ENCODE data around the gene GFRA1.

Gene GFRA1

GRCh38 chr10:116156819-116157218 lies 116.2 kb downstream of the GFRA1 start:
- DNase-seq = no peak

- no peak for DNase-seq
These were observed 117.8 kb downstream of the GFRA1 start for GRCh38 chr10:116155191-116155590.

GRCh38 chr10:116154651-116155050 lies 118.4 kb downstream of the GFRA1 start:
- DNase-seq = no peak

GRCh38 chr10:116151076-116151475 lies 121.9 kb downstream of the GFRA1 start:
- no peak for DNase-seq

GRCh38 chr10:116150606-116151005 lies 122.4 kb downstream of the GFRA1 start:
- DNase-seq = no peak

GRCh38 chr10:116147147-116147905 lies 125.7 kb downstream of the GFRA1 start:
- DNase-seq = no peak

- DNase-seq = no peak
These were observed 126.5 kb downstream of the GFRA1 start for GRCh38 chr10:116146372-116147140.

- no peak for DNase-seq
These were observed 129.3 kb downstream of the GFRA1 start for GRCh38 chr10:116143673-116144222.

GRCh38 chr10:116141855-116142254 lies 131.2 kb downstream of the GFRA1 start:
- no peak for DNase-seq

- no peak for DNase-seq
These were observed 131.8 kb downstream of the GFRA1 start for GRCh38 chr10:116141246-116141645.

GRCh38 chr10:116139886-116140285 lies 133.1 kb downstream of the GFRA1 start:
- no peak for DNase-seq

GRCh38 chr10:116138897-116139296 lies 134.1 kb downstream of the GFRA1 start:
- no peak for DNase-seq

- no peak for DNase-seq
These were observed 136.7 kb downstream of the GFRA1 start for GRCh38 chr10:116136261-116136660.

GRCh38 chr10:116134322-116134721 lies 138.7 kb downstream of the GFRA1 start:
- DNase-seq = no peak

GRCh38 chr10:116133634-116134033 lies 139.4 kb downstream of the GFRA1 start:
- no peak for DNase-seq

GRCh38 chr10:116132780-116133399 lies 140.1 kb downstream of the GFRA1 start:
- DNase-seq = no peak

- DNase-seq = no peak
These were observed 143.0 kb downstream of the GFRA1 start for GRCh38 chr10:116130006-116130405.

GRCh38 chr10:116126954-116127695 lies 145.9 kb downstream of the GFRA1 start:
- no peak for DNase-seq

GRCh38 chr10:116126239-116126638 lies 146.8 kb downstream of the GFRA1 start:
- DNase-seq = no peak

- no peak for DNase-seq
These were observed 147.8 kb downstream of the GFRA1 start for GRCh38 chr10:116125180-116125579.

- no peak for DNase-seq
These were observed 148.2 kb downstream of the GFRA1 start for GRCh38 chr10:116124777-116125176.

GRCh38 chr10:116122664-116123063 lies 150.3 kb downstream of the GFRA1 start:
- no peak for DNase-seq
